ENCODE data around the gene VTCN1.
"Not testable (repeated sequence)": the region's sequence is repeated elsewhere in the genome, so short reads cannot be mapped to it uniquely, and the experiment has no call there.

VTCN1 gene

GRCh38 chr1:117122330-117123025, 88.2 kb downstream of the VTCN1 start:
- no peak for DNase-seq (ENCODE audit: low spot score)

GRCh38 chr1:117121589-117122329, 89.0 kb downstream of the VTCN1 start, which contains the start of gene TRIM45:
TSS of gene TRIM45 (minus strand) at chr1:117121749. CDS start at chr1:117121201, 548 bp downstream.
- DNase-seq (ENCODE audit: low spot score), result peak; percentile 89

- no peak for DNase-seq (ENCODE audit: low spot score)
Observed at GRCh38 chr1:117120774-117121588, 89.7 kb downstream of the VTCN1 start.

GRCh38 chr1:117119144-117119543, 91.6 kb downstream of the VTCN1 start:
- DNase-seq (ENCODE audit: low spot score), result not testable (repeated sequence)

- no peak for DNase-seq (ENCODE audit: low spot score)
Observed at GRCh38 chr1:117118137-117118536, 92.6 kb downstream of the VTCN1 start.

GRCh38 chr1:117117697-117118096, 93.0 kb downstream of the VTCN1 start:
- DNase-seq (ENCODE audit: low spot score), result no peak

GRCh38 chr1:117116784-117117130, 94.0 kb downstream of the VTCN1 start:
- DNase-seq (ENCODE audit: low spot score), result no peak

GRCh38 chr1:117116090-117116783, 94.5 kb downstream of the VTCN1 start:
- DNase-seq (ENCODE audit: low spot score), result no peak

- peak; percentile 6 for DNase-seq (ENCODE audit: low spot score)
Observed at GRCh38 chr1:117114877-117115276, 95.8 kb downstream of the VTCN1 start.

GRCh38 chr1:117113199-117113598, 97.5 kb downstream of the VTCN1 start:
- DNase-seq (ENCODE audit: low spot score), result no peak

- no peak for DNase-seq (ENCODE audit: low spot score)
Observed at GRCh38 chr1:117112047-117112717, 98.5 kb downstream of the VTCN1 start.

- DNase-seq (ENCODE audit: low spot score), result peak; percentile 17
Observed at GRCh38 chr1:117110774-117111173, 100.0 kb downstream of the VTCN1 start.

GRCh38 chr1:117107364-117107763, 103.4 kb downstream of the VTCN1 start:
- no peak for DNase-seq (ENCODE audit: low spot score)

GRCh38 chr1:117106478-117106877, 104.2 kb downstream of the VTCN1 start:
- DNase-seq (ENCODE audit: low spot score), result no peak

- DNase-seq (ENCODE audit: low spot score), result no peak
Observed at GRCh38 chr1:117105722-117106121, 105.0 kb downstream of the VTCN1 start.

- no peak for DNase-seq (ENCODE audit: low spot score)
Observed at GRCh38 chr1:117104986-117105385, 105.7 kb downstream of the VTCN1 start.

- not testable (repeated sequence) for DNase-seq (ENCODE audit: low spot score)
Observed at GRCh38 chr1:117101858-117102257, 108.9 kb downstream of the VTCN1 start.

- no peak for DNase-seq (ENCODE audit: low spot score)
Observed at GRCh38 chr1:117101334-117101733, 109.4 kb downstream of the VTCN1 start.

- no peak for DNase-seq (ENCODE audit: low spot score)
Observed at GRCh38 chr1:117098287-117098890, 112.3 kb downstream of the VTCN1 start.

GRCh38 chr1:117097443-117097842, 113.3 kb downstream of the VTCN1 start:
- no peak for DNase-seq (ENCODE audit: low spot score)

GRCh38 chr1:117096951-117097408, 113.7 kb downstream of the VTCN1 start:
- DNase-seq (ENCODE audit: low spot score), result no peak

All from CD4-positive, alpha-beta T cell treated with Interleukin-2 at 100 ng/mL for 4 hours (primary cell).